LNCaP clone FGC (cell line): ENCODE measurements around the gene PDCD2L.

Source experiments
- DNase-seq: peaks from one replicate; pipeline ENCODE4 v3.0.0-alpha.2; 2011; ENCODE audit warnings: low read depth
- H3K4me3 ChIP-seq: 2 replicates; pipeline ENCODE4 v1.5.1; 2011; ENCODE audit warnings: mild to moderate bottlenecking, low read depth, low read length, control low read depth
- CTCF ChIP-seq: IDR thresholded peaks from 2 replicates; pipeline ENCODE4 v1.5.1; 2012; ENCODE audit warnings: mild to moderate bottlenecking; ENCODE audit not compliant: control insufficient read depth, insufficient read depth; ENCODE audit errors: extremely low read depth

Gene PDCD2L

DNA sequence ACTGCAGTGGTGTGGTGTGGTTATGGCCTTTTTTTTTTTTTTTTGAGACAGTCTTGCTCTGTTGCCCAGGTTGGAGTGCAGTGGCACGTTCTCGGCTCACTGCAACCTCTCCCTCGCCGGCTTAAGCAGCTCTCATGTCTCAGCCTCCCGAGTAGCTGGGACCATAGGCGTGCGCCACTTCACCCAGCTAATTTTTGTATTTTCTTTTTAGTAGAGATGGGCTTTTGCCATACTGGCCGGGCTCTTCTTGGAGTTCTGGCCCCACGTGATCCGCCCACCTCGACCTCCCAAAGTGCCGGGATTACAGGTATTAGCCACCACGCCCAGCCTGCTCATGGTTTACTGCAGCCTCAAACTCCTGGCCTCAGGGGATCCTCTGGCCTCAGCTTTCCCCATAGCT lies 7.0 kb downstream of the PDCD2L start:
- TF ChIP-seq CTCF, result no peak
- no peak overlapping the region for H3K4me3 ChIP-seq
- DNase-seq, result no peak

- no peak for DNase-seq
- H3K4me3 ChIP-seq, result no peak overlapping the region
- TF ChIP-seq CTCF, result no peak
Measured at GRCh38 chr19:34416021-34416545, 11.9 kb downstream of the PDCD2L start.

GRCh38 chr19:34418300-34418699 lies 14.1 kb downstream of the PDCD2L start:
- DNase-seq, result no peak
- H3K4me3 ChIP-seq, result no peak overlapping the region
- TF ChIP-seq CTCF, result no peak

GRCh38 chr19:34426096-34426661 lies 22.0 kb downstream of the PDCD2L start:
- no peak for DNase-seq
- no peak for TF ChIP-seq CTCF
- H3K4me3 ChIP-seq, result no peak overlapping the region

GRCh38 chr19:34428549-34429285 lies 24.5 kb downstream of the PDCD2L start:
- no peak for TF ChIP-seq CTCF
- no peak for DNase-seq
- peak overlapping the region; percentile 82 for H3K4me3 ChIP-seq

GRCh38 chr19:34429553-34429952 lies 25.4 kb downstream of the PDCD2L start:
- peak overlapping the region; percentile 82 for H3K4me3 ChIP-seq
- no peak for TF ChIP-seq CTCF
- no peak for DNase-seq
